ENCODE data around the gene GSX2.

DNA sequence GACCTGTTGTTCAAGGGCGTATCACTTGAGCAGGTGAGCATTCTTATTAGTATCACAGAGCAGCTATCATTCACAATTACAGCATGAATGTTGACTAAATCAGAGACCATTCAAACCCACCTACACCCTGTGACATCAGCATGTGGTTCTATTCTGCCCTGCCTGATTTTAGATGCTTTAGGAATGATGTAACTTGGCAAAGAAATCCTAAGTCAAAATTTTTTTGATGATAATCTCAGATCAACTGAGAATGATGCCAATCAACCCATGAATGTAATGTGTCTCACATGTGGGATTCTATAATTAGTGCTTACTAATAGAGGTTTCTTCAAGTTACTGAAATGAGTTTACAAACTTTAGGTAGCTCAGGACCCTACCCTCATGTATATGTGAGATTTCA lies 22.2 kb upstream of the GSX2 start:
- TF ChIP-seq POLR2A (IDR thresholded peaks at IDR 0.05) = no peak
- TF ChIP-seq, protein P1, sequence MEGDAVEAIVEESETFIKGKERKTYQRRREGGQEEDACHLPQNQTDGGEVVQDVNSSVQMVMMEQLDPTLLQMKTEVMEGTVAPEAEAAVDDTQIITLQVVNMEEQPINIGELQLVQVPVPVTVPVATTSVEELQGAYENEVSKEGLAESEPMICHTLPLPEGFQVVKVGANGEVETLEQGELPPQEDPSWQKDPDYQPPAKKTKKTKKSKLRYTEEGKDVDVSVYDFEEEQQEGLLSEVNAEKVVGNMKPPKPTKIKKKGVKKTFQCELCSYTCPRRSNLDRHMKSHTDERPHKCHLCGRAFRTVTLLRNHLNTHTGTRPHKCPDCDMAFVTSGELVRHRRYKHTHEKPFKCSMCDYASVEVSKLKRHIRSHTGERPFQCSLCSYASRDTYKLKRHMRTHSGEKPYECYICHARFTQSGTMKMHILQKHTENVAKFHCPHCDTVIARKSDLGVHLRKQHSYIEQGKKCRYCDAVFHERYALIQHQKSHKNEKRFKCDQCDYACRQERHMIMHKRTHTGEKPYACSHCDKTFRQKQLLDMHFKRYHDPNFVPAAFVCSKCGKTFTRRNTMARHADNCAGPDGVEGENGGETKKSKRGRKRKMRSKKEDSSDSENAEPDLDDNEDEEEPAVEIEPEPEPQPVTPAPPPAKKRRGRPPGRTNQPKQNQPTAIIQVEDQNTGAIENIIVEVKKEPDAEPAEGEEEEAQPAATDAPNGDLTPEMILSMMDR (IDR thresholded peaks at IDR 0.05) = no peak
